ENCODE data around the gene MPIG6B.

MPIG6B gene

DNA sequence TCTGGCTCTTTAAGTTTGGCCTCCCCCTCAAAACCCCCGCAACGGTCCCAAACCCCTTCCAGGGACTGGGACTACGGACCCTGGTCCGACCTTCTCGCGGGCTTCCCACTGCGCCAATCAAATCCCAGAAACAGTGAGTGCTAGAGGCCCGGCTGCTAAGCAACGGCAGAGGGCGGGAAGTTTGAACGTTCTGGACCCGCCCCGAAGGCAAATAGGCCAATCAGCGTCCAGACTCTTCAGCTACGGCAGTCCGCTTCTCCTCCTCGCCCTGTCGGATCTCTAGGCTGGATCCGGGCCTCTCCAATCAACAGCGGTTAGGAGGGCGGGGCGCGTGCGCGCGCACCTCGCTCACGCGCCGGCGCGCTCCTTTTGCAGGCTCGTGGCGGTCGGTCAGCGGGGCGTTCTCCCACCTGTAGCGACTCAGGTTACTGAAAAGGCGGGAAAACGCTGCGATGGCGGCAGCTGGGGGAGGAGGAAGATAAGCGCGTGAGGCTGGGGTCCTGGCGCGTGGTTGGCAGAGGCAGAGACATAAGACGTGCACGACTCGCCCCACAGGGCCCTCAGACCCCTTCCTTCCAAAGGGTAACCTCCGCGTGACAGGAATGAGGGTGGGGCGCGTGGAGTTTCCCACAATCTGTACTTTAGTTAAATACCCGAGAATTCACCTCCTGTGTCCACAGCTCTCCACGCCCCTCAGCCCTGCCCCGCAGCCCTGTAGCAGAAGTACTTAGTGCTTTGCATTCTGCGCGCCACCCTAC is 16.6 kb downstream of the MPIG6B start, which contains the start of gene MSH5:
Gene MSH5, plus strand, starts transcription at position 367 of the 758 bp plus-strand sequence. CDS start 462 bp downstream, outside the sequence.
- peak; percentile 98 for DNase-seq

DNA sequence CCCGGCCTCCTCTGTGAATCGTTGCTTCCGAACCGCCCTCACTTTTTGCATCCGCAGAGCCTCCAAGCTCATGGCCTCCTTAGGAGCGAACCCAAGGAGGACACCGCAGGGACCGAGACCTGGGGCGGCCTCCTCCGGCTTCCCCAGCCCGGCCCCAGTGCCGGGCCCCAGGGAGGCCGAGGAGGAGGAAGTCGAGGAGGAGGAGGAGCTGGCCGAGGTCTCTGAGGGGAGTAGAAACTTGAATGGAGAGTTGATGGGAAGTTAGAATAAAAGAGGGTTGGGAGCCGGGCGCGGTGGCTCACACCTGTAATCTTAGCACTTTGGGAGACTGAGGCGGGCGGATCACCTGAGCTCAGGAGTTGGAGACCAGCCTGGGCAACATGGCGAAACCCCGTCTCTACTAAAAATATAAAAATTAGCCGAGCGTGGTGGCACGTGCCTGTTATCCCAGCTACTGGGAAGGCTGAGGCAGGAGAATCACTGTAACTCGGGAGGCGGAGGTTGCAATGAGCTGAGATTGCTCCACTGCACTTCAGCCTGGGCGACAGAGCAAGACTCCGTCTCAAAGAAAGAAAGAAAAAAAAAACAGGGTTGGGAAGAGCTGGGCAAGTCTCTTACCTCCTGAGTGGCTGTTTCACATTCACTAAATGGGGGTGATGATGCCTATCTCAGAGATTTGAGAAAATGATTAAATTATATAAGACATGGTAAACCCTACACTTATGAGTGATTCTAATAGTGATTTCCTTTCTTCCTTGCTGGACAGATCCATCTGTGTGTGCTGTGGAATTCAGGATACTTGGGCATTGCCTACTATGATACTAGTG is 17.4 kb downstream of the MPIG6B start:
- no peak for DNase-seq

DNA sequence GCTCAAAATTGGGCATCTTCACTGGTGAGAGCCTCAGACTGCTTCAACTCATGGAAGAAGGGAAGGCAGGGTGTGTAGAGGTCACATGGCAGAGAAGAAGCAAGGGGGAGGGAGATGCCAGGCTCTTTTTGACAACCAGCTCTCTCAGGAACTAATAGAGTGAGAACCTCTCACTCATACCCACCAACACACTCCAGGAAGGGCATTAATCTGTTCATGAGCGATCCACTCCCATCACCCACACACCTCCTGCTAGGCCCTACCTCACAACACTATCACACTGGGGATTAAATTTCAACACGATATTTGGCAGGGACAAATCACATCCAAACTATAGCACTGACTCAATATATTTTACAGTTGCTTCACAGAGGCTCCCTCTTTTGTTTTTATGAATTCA is 18.6 kb downstream of the MPIG6B start:
- no peak for DNase-seq

DNA sequence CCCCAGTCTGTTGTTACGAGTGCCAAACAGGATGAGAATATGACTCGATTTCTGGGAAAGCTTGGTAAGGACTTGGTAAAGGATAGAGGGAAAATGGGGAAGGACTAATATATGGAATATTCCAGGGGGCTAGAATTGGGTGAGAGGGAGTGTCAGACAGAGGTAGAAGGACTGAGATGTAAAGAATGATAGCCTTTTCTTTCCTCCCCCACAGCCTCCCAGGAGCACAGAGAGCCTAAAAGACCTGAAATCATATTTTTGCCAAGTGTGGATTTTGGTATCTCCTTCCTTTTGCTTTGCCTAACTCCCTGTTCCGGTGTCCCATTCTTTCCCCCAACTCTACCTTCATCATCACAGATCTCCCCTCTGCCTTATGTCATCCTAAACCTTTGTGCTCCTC is 19.7 kb downstream of the MPIG6B start:
- no peak for DNase-seq

DNA sequence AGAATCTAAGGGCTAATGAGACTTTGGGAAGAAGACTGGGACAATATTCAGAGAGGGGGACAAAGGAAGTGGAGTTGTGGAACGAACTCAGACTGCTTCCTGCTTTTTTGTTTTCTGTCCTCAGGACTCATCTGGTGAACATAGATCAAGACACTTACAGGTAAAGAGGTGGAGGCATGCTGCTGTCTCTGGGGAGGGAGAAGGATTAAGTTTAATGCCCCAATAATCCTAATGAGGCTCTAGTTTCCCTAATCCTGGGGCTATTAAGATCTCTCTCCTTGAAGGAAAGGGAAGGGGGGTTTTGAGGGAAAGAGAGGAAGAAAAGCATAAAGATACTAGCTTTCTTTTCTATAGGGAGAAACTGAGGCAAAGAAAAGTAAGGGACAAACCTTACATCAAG is 21.2 kb downstream of the MPIG6B start:
- no peak for DNase-seq

DNA sequence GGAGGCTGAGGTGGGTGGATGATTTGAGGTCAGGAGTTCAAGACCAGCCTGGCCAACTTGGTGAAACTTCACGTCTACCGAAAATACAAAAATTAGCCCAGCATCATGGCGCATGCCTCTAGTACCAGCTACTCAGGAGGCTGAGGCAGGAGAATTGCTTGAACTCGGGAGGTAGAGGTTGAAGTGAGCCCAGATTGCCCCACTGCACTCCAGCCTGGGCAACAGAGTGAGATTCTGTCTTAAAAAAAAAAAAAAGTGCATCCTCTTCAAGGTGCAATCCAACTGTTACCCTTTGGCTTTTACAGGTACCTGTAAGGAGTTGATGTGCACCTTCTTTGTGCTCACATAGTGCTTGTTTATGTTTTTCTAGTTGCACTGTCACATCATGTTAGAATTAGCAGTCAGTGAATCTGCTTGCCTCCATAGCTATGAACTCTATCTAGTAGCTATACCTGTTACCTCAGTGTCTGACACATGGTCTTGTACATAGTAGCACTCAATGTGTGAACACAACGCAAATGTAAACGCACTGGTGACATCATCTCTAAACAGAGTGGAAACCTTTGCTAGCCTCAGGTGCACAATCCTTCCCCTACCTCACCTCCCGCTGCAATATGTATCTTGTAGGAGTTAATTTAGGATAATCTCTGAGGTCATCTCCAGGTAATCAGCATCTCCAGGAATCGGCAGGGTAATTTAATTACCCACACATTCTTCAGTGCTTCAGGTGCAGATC is 26.3 kb downstream of the MPIG6B start:
- no peak for DNase-seq

DNA sequence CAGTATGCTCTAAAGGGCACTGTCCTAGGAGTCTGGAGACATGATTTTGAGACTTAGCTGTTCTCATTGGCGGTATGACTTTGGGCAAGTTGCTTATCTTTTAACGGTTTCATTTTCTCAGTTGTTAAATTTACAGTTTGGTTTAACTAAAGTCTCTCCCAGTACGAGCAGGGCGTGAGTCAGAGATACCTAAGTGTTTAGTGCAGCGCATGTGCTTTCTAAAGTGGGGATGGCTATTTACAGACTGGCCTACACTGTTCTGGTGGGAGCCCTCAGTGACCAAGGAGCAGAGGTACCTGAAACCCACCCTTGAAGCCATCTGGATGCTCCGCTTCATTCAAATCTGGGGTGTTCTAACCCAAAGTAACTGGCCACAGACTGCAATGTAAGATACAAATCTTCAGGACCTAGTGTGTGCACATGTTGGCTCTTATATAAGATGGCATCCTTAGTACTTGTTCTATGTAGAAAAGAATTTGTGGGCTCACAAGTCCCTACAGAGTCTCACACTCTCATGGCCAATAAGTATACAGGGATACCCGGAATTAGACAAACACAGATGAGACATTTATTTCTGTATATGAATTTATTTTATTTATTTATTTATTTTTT is 27.3 kb downstream of the MPIG6B start:
- no peak for DNase-seq

DNA sequence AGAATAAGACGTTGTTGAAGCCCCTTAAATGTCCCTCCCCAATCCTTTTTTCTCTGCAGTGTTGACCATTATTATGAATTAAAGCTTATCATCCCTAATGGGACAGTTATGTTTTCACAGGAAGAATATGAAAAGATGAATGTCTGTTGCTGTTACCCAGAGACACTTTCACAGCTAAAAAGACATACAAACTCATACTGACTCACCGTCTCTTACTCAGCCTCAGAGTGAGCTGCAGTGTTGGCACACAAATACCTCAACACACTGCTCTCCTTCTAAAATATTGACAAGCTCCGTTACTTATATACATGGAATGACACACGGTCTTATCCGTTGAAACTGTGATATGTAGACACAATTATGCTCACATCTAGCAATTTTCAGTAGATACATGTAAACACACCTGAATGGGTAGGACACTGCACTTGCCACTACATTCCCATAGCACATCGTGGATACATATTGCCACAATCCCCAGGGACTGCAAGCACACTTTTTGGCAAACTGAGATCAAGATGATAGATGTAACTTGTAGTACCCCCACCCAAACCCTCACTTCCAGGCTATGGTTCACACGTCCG is 29.7 kb downstream of the MPIG6B start:
- DNase-seq = no peak

DNA sequence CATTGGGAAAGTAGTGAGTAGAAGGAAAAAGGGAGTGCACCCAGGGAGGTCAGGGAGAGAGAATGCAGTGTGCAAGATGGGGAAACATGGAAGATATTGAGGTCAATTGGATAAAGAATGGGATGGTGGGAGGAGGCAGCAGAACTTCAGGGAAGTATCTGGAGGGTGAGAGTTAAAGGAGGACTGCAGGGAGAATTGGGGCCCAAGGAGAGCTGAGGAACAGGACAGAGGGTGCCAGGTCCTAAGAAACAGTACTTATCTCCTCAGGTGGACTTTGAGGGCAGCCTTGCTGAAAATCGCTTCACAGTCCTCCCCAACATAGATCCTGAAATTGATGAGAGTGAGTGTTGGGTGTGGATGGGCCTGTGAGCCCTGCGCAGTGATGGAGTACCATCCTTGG is 35.1 kb downstream of the MPIG6B start:
- no peak for DNase-seq

DNA sequence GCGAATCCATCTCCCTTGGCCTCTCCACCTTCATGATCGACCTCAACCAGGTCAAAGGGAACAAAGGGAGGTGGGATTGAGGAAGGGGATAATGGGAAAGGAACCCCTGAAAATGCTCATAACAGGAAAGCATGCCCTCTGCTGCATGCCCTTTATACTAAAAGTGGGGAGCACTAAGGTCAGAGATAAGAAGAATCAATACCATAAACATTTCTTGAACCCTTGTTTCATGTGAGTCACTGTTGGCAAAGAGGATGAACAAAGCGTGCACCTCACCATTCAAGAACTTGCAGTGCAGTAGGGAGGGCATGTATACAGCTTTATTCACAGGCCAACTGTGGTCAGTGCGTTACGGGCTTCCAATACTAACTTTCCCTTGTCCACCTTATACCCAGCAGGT is 37.6 kb downstream of the MPIG6B start:
- no peak for DNase-seq

DNA sequence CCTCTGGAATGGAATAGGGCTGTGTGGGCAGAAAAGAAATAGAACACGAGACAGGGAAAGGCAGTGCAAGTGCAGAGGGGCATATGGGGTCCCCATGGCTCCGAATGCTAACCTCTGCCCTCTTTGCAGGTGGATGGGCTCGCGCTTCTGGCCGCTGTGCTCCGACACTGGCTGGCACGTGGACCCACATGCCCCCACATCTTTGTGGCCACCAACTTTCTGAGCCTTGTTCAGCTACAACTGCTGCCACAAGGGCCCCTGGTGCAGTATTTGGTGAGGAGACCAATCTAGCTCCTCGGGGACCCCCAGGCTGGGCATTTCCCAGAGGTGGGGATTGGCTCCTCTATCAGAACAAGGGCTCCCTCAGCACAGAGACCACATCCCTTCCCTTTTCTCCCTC is 38.2 kb downstream of the MPIG6B start:
- no peak for DNase-seq

DNA sequence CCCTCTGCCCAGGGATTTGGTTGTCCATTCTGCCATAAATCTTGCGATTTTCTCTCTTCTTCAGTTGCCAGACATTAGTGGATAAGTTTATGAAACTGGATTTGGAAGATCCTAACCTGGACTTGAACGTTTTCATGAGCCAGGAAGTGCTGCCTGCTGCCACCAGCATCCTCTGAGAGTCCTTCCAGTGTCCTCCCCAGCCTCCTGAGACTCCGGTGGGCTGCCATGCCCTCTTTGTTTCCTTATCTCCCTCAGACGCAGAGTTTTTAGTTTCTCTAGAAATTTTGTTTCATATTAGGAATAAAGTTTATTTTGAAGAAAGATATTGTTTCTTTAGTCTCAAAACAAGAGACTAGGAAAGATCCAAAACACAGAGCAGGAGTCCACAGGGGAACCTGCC is 39.2 kb downstream of the MPIG6B start, which contains the start of gene SAPCD1:
Gene SAPCD1, plus strand, starts transcription at position 301 of the 400 bp plus-strand sequence. CDS start 399 bp downstream, outside the sequence.
- DNase-seq = no peak

DNA sequence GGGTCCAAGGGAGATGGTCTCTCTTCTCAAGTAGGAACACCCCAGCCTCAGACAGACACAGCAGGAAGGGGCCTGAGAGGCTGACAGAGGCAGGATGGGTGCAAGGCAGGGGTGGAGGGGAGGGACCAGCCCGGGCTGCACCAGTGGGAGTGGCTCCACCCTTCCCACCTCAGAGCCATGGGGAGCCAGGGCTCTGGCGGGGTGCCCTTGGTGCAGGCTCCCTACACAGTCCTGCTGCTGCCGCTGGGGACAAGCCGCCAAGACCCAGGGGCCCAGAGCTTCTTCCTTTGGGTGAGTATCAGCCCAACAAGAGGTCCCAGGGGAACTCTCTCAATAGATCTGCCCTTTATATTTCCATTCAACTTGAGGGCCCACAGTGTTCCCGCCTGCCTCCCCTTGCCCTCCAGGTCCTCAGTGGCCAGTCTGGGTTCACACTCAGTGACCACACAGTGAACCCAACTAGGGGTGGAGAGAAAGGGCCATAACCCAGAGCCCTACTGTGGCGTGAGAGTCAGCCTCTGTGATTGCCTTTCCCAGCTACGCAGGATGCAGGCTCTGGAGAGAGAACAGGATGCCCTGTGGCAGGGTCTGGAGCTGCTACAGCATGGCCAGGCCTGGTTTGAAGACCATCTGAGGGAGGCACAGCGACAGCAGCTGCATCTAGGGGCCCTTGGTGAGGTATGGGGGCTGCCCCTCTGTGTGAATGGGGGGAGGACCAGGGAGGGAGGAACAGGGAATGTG is 39.9 kb downstream of the MPIG6B start:
- no peak for DNase-seq

DNA sequence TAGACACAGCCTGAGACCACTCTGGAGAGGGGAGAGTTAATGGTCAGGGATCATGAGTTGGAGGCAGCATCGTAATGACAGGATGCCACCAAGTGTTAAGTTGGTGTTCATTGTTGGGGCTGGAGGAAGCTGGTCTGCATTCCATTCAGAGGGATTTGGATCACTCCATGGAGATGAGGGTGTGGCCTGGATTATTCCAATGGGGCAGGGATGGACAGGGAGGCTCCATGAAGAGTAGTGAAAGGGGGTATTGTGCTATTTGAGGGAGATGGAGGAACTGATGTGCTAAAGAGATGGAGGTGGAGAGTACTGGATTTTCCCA is 40.4 kb downstream of the MPIG6B start:
- DNase-seq = no peak

DNA sequence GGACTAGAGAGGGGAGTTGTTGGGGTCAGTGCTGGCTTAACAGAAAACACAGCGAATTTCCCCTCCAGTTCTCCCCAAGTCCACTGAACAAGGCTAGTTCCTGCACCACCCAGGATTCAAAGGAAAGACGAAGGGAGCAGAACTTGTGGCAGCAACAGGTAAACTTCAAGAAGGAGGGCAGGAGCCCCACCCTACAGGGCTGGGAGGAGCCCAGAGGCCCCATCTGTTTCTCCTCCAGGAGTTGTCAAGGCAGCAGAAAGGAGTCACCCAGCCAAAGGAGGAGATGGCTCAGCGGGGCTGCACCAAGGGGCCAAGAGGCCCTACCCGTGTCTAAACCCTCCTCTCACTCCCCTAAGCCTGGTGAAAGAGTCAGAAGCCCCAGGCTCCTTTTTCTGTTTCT is 41.0 kb downstream of the MPIG6B start:
- no peak for DNase-seq

DNA sequence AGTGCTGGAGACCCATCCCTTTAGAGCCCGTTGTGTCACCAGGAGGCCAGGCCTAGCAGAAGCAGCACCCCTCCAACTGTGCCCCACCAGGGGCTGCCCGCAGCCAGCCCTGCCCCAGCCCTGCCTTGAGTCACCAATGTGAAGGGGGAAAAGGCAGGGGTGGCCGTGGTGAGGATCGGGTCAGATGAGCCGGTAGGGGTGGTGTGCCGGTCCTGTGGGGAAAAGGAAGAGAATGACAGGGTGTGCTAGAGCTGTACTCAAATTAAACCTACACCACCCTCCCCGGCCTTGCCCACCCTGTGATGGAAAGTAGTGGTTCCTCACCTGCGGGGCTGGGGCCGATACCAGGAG is 42.4 kb downstream of the MPIG6B start:
- no peak for DNase-seq

DNA sequence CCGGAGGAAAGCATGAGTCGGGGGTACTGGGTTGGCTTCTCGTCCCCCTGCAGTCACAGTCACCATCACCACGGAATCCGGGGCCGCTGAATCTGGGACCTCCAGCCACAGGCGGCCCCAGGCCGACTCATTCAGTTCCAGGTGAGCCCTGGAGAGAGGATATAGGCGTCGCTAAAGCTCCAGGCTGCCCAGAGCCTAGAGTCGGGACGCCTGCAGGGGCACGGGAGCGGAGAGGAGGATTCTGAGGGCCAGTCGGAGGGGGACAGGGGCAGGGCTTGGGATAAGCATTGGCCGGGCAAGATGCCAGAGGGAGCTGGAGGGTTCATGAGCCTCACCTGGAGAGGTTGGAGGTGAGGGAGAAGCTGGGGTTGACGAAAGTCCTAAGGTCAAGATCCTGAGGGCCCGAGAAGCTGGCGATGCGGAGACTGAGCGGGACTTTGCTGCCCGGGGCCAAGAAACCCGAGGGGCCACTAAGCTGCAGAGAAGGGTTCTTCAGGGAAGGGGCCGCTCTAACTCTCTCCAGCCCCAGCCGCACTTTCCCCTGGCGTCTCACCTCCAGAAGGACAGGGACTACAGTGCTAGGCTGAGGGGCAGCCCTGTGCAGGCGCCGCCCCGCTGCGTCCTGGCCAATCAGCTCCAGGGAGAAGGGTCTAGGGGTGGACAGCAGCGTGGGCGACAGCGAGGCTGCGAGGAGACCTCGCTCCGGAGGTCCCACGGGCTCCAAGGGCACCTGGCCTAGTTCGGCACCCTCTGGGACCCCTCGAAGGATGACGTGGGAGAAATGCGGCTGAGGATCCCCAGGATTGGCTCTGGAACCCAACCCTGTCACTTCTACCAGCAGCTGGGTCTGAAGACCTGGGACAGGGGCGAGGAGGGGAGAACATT is 43.0 kb downstream of the MPIG6B start:
- DNase-seq = no peak

DNA sequence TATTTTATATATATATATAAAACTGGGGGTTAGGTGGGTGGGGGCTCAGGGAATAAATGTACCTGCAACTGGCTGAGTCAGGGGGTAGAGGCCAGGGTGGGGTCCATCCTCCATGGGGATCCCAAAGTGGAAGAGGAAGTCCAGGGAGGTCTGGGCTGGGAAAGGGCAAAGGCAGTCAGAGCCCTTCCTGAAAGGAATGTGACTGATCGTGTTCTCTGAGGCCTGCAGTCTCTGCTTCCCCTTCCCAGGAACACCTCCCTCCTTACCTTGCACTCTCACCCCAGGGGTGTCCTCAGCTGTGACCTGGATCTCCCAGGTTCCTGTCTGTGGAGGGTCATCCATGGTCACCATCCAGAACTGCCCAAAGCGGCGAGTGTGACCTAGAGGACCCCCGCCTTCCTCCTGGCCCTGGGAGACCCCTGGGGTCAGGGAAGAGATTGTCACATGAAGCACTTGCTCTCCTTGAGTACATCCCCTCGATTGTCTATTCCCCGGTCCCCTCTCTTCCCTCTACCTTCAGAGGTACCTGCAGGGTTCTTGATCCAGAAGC is 44.0 kb downstream of the MPIG6B start:
- no peak for DNase-seq

DNA sequence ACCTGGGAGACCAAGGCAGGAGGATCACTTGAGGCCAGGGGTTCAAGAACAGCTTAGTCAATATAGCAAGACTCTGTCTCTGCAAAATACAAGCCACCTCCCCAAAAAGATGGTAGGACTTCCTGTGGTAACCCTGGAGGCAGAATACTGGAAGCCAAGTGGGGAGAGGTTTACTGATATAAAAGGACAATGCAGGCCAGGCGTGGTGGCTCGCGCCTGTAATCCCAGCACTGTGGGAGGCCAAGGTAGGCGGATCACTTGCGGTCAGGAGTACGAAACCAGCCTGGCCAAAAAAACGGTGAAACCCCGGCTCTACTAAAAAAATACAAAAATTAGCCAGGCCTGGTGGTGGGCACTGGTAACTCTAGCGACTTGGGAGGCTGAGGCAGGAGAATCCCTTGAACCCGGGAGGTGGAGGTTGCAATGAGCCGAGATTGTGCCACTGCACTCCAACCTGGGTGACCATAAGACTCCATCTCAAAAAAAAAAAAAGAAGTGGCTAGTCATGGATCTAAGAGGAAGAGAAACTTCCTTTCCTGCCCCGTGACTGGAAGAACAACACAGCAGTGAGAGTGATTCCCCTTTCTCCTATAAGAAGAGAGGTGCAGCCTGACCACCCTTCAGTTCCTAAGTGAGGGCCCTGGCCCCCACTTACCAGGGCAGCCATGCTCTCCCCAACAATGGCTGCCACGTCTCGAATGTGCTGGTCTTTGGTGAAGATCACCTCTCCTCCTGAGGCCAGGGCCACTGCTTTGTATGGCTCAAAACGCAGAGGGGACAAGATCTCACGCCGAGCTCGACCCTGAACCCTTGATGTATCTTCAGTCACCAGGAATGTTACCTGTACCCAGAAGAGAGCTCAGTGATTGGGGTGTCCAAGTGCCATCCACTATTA is 45.4 kb downstream of the MPIG6B start:
- no peak for DNase-seq

Data from activated CD4-positive, alpha-beta T cell treated with anti-CD3 and anti-CD28 coated beads for 48 hours (primary cell).